Measurements from ENCODE around the gene OR51E2.

The OR51E2 gene

DNA sequence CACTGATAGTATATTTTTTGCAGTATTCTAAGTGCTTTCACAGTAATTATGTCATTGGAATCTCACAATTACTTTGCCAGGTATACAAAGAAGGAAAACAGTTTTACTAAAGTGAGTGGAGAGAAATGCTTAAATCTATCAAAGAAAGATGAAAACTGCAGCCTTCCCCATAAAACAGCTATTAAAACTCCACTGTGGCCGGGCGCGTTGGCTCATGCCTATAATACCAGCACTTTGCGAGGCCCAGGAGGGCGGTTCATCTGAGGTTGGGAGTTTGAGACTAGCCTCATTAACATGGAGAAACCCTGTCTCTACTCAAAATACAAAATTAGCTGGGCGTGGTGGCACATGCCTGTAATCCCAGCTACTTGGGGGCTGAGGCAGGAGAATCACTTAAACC lies 34.8 kb downstream of the OR51E2 start:
- no peak for DNase-seq (ENCODE audit: low spot score)

DNA sequence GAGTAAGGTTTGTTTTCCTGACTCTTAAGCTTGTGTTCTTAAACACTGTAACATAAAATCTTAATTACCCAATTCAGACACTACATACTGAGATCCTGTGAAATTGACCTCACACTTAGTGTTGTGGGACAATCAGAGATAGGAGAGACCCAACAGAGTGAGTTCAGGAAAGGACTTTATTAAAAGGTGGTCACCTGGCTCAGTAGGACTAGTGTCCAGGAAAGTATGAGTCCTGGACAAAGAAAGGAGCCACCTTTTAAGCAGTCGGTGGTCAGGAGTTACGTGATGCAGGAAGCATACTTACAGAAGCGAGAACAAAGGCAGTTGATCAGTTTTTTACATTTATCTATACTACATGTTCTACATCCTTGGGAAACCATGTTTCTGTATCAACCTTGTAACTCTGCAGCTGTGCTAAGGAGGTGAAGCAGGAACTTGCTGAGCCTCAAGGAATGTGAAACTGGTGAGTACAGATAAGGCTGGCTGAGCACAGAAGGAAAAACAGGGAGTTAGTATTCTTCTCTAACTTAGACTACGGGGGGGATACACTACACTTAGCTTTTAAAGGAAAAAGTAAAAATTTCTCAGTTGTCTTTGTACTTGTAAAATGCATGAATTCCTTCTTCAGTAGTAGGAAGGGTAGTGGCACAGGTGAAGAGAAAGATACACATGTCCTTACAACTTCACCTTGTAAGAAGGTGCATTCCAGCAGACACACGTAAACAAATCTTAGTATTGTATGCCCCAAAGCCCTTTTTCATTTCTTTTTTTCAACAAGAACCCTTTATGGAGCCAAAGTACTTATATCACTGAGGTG lies 38.8 kb downstream of the OR51E2 start:
- DNase-seq (ENCODE audit: low spot score) = no peak

DNA sequence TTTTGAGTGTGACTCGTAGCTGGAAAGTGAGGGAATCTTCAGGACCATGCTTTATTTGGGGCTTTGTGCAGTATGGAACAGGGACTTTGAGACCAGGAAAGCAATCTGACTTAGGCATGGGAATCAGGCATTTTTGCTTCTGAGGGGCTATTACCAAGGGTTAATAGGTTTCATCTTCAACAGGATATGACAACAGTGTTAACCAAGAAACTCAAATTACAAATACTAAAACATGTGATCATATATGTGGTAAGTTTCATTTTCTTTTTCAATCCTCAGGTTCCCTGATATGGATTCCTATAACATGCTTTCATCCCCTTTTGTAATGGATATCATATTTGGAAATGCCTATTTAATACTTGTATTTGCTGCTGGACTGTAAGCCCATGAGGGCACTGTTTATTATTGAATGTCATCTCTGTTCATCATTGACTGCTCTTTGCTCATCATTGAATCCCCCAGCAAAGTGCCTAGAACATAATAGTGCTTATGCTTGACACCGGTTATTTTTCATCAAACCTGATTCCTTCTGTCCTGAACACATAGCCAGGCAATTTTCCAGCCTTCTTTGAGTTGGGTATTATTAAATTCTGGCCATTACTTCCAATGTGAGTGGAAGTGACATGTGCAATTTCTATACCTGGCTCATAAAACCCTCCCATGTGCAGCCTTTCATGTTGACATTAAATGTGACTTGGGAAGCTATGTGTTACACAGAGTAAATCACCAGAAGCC lies 42.9 kb downstream of the OR51E2 start:
- no peak for DNase-seq (ENCODE audit: low spot score)

DNA sequence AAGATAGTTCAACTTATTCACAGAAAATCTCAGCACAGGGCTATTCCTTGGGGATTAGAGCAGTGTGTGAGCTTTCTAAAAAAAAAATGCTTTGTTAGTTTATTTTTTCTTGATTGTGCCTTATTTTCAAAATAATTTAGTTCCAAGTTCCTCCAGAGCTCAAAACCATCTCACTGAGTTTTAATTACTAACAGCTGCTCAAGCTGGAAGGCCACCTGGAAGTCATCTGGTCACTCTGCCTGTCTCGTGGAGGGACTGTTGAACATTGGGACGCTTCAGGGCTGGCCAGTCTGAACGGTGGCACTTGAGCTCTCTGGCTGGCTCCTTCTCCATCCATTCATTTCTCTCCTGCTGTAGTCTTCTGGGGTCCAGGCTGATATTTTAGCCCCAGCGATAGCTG lies 49.9 kb downstream of the OR51E2 start:
- no peak for DNase-seq (ENCODE audit: low spot score)

- no peak for DNase-seq (ENCODE audit: low spot score)
These were observed 51.7 kb downstream of the OR51E2 start for GRCh38 chr11:4645974-4646373.

- DNase-seq (ENCODE audit: low spot score) = no peak
These were observed 53.4 kb downstream of the OR51E2 start for GRCh38 chr11:4644233-4644632.

- DNase-seq (ENCODE audit: low spot score) = no peak
These were observed 54.0 kb downstream of the OR51E2 start, which contains the start of gene OR51E1 for GRCh38 chr11:4643682-4644081. Gene OR51E1 (plus strand): TSS chr11:4643982. CDS start chr11:4652527, 8,545 bp downstream.

- DNase-seq (ENCODE audit: low spot score) = no peak
These were observed 54.6 kb downstream of the OR51E2 start for GRCh38 chr11:4643076-4643475.

GRCh38 chr11:4642043-4642442 lies 55.6 kb downstream of the OR51E2 start:
- DNase-seq (ENCODE audit: low spot score) = no peak

GRCh38 chr11:4641501-4641900 lies 56.2 kb downstream of the OR51E2 start:
- no peak for DNase-seq (ENCODE audit: low spot score)

GRCh38 chr11:4639931-4640330 lies 57.7 kb downstream of the OR51E2 start:
- DNase-seq (ENCODE audit: low spot score) = no peak

GRCh38 chr11:4637662-4638047 lies 60.0 kb downstream of the OR51E2 start:
- DNase-seq (ENCODE audit: low spot score) = no peak

DNA sequence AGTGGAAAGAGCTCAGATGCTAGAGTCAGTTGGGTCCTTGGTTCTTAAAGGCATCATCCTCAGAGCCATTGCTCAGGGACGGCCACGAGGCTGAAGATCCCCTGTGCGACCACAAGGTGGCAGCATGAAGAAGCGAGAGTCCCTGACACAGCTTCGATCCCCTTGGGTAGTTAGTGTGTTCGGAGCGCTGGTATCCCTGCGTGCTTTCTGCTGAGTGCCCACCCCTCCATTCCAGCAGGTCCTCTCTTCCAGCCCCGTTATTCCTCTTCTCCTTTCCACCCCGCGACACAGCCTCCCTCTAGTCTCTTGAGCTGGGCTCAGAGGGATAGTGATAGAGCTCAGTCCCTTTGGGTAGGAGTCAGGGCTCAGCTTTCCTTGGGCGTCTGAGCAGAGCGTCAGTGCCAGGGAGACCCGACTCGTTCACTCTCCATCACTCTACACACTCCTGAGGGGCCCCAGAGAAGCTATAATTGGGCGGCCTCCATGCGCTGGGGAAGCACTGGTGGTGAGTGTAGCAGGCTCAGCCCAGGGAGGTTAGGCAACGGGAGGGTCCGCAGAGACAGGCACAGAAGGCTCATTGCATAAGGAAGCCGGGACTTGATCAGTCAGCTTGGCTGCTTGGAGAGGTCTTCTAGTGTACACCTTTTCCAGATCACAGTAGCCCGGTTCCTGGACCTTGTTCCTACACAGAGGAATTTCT lies 60.5 kb downstream of the OR51E2 start, which contains the start of gene OR51D1:
TSS of gene OR51D1 (plus strand) at position 516 of the 700 bp plus-strand sequence. CDS start 2,314 bp downstream, outside the sequence.
- DNase-seq (ENCODE audit: low spot score) = peak; percentile 59

DNA sequence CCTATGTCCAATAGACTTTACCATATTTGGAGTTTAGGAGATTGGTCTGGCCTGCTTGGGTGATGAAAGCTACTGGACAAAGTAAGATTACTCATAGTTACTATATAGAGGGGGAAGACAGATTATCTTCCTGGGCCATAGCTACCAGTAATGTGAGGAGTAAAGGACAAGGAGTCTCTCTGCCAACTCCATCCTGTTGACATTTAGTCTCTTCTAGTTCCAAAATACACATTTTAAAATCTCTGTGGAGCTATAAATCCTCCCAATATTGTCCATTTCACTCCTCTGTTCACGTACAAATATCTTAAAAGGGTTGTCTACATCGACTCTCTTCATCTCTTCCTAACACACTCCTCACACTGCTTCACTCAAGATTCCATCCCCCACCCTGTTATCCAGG lies 61.5 kb downstream of the OR51E2 start:
- no peak for DNase-seq (ENCODE audit: low spot score)

Measured in SW480 (cell line).